Stimulated activated memory B cell treated with anti-CD40 and anti-IgM and Interleukin-4, amounts not matched to agents 10 μg/mL and 1 μg/mL and 100 μg/mL, for 72 hours (primary cell): ENCODE data around the gene NUDT1.

Experiments
- ATAC-seq: fragments of 150-1000 bp; cut with Tn5 transposase; 2 replicates; pipeline ENCODE4 v1.10.0; 2021
- H3K27ac Mint-ChIP-seq: one replicate; pipeline ENCODE4 v1.8.0; 2022; ENCODE audit warnings: mild to moderate bottlenecking, mixed read lengths
- H3K27me3 Mint-ChIP-seq: one replicate; pipeline ENCODE4 v1.8.0; 2022; ENCODE audit warnings: mixed read lengths
- H3K36me3 Mint-ChIP-seq: one replicate; pipeline ENCODE4 v1.8.0; 2022; ENCODE audit warnings: mixed read lengths
- H3K4me1 Mint-ChIP-seq: one replicate; pipeline ENCODE4 v1.8.0; 2022; ENCODE audit warnings: mixed read lengths
- H3K4me3 Mint-ChIP-seq: one replicate; pipeline ENCODE4 v1.8.0; 2022; ENCODE audit warnings: mild to moderate bottlenecking, moderate library complexity, mixed read lengths
- H3K9me3 Mint-ChIP-seq: one replicate; pipeline ENCODE4 v1.8.0; 2022; ENCODE audit warnings: mixed read lengths

Gene NUDT1

GRCh38 chr7:2274666-2275065, 32.6 kb downstream of the NUDT1 start:
- no peak overlapping the region for H3K27ac Mint-ChIP-seq
- no peak for ATAC-seq
- H3K27me3 Mint-ChIP-seq: no peaks in the 10 kb centered on the region
- peaks cover 68% of the 10 kb centered on the region for H3K36me3 Mint-ChIP-seq
- H3K4me3 Mint-ChIP-seq: no peak overlapping the region
- H3K4me1 Mint-ChIP-seq: peaks cover 14% of the 10 kb centered on the region
- no peaks in the 10 kb centered on the region for H3K9me3 Mint-ChIP-seq

GRCh38 chr7:2275101-2275500, 33.1 kb downstream of the NUDT1 start:
- H3K9me3 Mint-ChIP-seq: no peaks in the 10 kb centered on the region

GRCh38 chr7:2276107-2276506, 34.1 kb downstream of the NUDT1 start:
- peaks cover 20% of the 10 kb centered on the region for H3K4me1 Mint-ChIP-seq
- H3K9me3 Mint-ChIP-seq: no peaks in the 10 kb centered on the region
- H3K36me3 Mint-ChIP-seq: peaks cover 69% of the 10 kb centered on the region
- no peak overlapping the region for H3K27ac Mint-ChIP-seq
- no peaks in the 10 kb centered on the region for H3K27me3 Mint-ChIP-seq
- no peak for ATAC-seq
- H3K4me3 Mint-ChIP-seq: no peak overlapping the region

More at GRCh38 chr7:2275101-2275500, 33.1 kb downstream of the NUDT1 start:
- Mint-ChIP-seq H3K36me3 (peaks cover 72% of the 10 kb centered on the region), H3K27ac (no peak overlapping the region), H3K4me1 (peaks cover 14% of the 10 kb centered on the region), H3K27me3 (no peaks in the 10 kb centered on the region), H3K4me3 (no peak overlapping the region)
- no peak for ATAC-seq

- Mint-ChIP-seq H3K9me3 (no peaks in the 10 kb centered on the region), H3K4me3 (peak overlapping the region; percentile 13), H3K4me1 (peaks cover 39% of the 10 kb centered on the region), H3K27me3 (no peaks in the 10 kb centered on the region), H3K36me3 (peaks cover 75% of the 10 kb centered on the region), H3K27ac (no peak overlapping the region)
- ATAC-seq: no peak
Measured at GRCh38 chr7:2278026-2278425, 36.0 kb downstream of the NUDT1 start.

- no peak overlapping the region for H3K27ac Mint-ChIP-seq
- H3K27me3 Mint-ChIP-seq: no peaks in the 10 kb centered on the region
- H3K4me3 Mint-ChIP-seq: no peak overlapping the region
- H3K9me3 Mint-ChIP-seq: no peaks in the 10 kb centered on the region
- peaks cover 65% of the 10 kb centered on the region for H3K36me3 Mint-ChIP-seq
- peaks cover 45% of the 10 kb centered on the region for H3K4me1 Mint-ChIP-seq
- ATAC-seq: no peak
Measured at GRCh38 chr7:2279896-2280295, 37.9 kb downstream of the NUDT1 start.

- H3K4me1 Mint-ChIP-seq: peaks cover 47% of the 10 kb centered on the region
- no peaks in the 10 kb centered on the region for H3K27me3 Mint-ChIP-seq
- H3K27ac Mint-ChIP-seq: no peak overlapping the region
- no peak for ATAC-seq
- H3K4me3 Mint-ChIP-seq: no peak overlapping the region
- H3K9me3 Mint-ChIP-seq: no peaks in the 10 kb centered on the region
- peaks cover 60% of the 10 kb centered on the region for H3K36me3 Mint-ChIP-seq
Measured at GRCh38 chr7:2280424-2280823, 38.4 kb downstream of the NUDT1 start.

GRCh38 chr7:2281541-2281940, 39.5 kb downstream of the NUDT1 start:
- Mint-ChIP-seq H3K27me3 (no peaks in the 10 kb centered on the region), H3K27ac (no peak overlapping the region), H3K9me3 (no peaks in the 10 kb centered on the region), H3K4me1 (peaks cover 53% of the 10 kb centered on the region), H3K4me3 (no peak overlapping the region), H3K36me3 (peaks cover 53% of the 10 kb centered on the region)
- ATAC-seq: no peak

- H3K27ac Mint-ChIP-seq: peak overlapping the region; percentile 30
- H3K36me3 Mint-ChIP-seq: peaks cover 46% of the 10 kb centered on the region
- H3K9me3 Mint-ChIP-seq: no peaks in the 10 kb centered on the region
- ATAC-seq: no peak
- no peak overlapping the region for H3K4me3 Mint-ChIP-seq
- H3K4me1 Mint-ChIP-seq: peaks cover 49% of the 10 kb centered on the region
- no peaks in the 10 kb centered on the region for H3K27me3 Mint-ChIP-seq
Measured at GRCh38 chr7:2282185-2282751, 40.2 kb downstream of the NUDT1 start.

- Mint-ChIP-seq H3K36me3 (peaks cover 44% of the 10 kb centered on the region), H3K4me3 (no peak overlapping the region), H3K27me3 (no peaks in the 10 kb centered on the region), H3K27ac (peak overlapping the region; percentile 30), H3K9me3 (no peaks in the 10 kb centered on the region), H3K4me1 (peaks cover 47% of the 10 kb centered on the region)
- peak; percentile 24 for ATAC-seq
Measured at GRCh38 chr7:2283074-2283473, 41.0 kb downstream of the NUDT1 start.

- Mint-ChIP-seq H3K4me3 (peak overlapping the region; percentile 41), H3K36me3 (peaks cover 47% of the 10 kb centered on the region), H3K27ac (peak overlapping the region; percentile 84), H3K4me1 (peaks cover 60% of the 10 kb centered on the region), H3K27me3 (no peaks in the 10 kb centered on the region), H3K9me3 (no peaks in the 10 kb centered on the region)
- peak; percentile 55 for ATAC-seq
Measured at GRCh38 chr7:2287745-2288144, 45.7 kb downstream of the NUDT1 start.

GRCh38 chr7:2288503-2288902, 46.5 kb downstream of the NUDT1 start:
- peaks cover 40% of the 10 kb centered on the region for H3K36me3 Mint-ChIP-seq
- peak overlapping the region; percentile 25 for H3K4me3 Mint-ChIP-seq
- ATAC-seq: peak; percentile 97
- H3K9me3 Mint-ChIP-seq: no peaks in the 10 kb centered on the region
- H3K27ac Mint-ChIP-seq: peak overlapping the region; percentile 84
- no peaks in the 10 kb centered on the region for H3K27me3 Mint-ChIP-seq
- peaks cover 52% of the 10 kb centered on the region for H3K4me1 Mint-ChIP-seq

- ATAC-seq: no peak
- Mint-ChIP-seq H3K9me3 (no peaks in the 10 kb centered on the region), H3K27me3 (no peaks in the 10 kb centered on the region), H3K4me1 (peaks cover 51% of the 10 kb centered on the region), H3K27ac (peak overlapping the region; percentile 84), H3K4me3 (peak overlapping the region; percentile 25), H3K36me3 (peaks cover 40% of the 10 kb centered on the region)
Measured at GRCh38 chr7:2289111-2289586, 47.1 kb downstream of the NUDT1 start.

GRCh38 chr7:2289621-2290020, 47.6 kb downstream of the NUDT1 start:
- Mint-ChIP-seq H3K27ac (peak overlapping the region; percentile 84), H3K9me3 (no peaks in the 10 kb centered on the region), H3K4me1 (peaks cover 51% of the 10 kb centered on the region), H3K36me3 (peaks cover 40% of the 10 kb centered on the region), H3K4me3 (no peak overlapping the region), H3K27me3 (no peaks in the 10 kb centered on the region)
- no peak for ATAC-seq

- peak overlapping the region; percentile 60 for H3K27ac Mint-ChIP-seq
- H3K4me1 Mint-ChIP-seq: peaks cover 50% of the 10 kb centered on the region
- H3K4me3 Mint-ChIP-seq: no peak overlapping the region
- no peaks in the 10 kb centered on the region for H3K27me3 Mint-ChIP-seq
- no peak for ATAC-seq
- no peaks in the 10 kb centered on the region for H3K9me3 Mint-ChIP-seq
- H3K36me3 Mint-ChIP-seq: peaks cover 44% of the 10 kb centered on the region
Measured at GRCh38 chr7:2290877-2291276, 48.9 kb downstream of the NUDT1 start.

- ATAC-seq: no peak
- peak overlapping the region; percentile 34 for H3K4me3 Mint-ChIP-seq
- H3K9me3 Mint-ChIP-seq: no peaks in the 10 kb centered on the region
- H3K36me3 Mint-ChIP-seq: peaks cover 43% of the 10 kb centered on the region
- peaks cover 63% of the 10 kb centered on the region for H3K4me1 Mint-ChIP-seq
- no peaks in the 10 kb centered on the region for H3K27me3 Mint-ChIP-seq
- H3K27ac Mint-ChIP-seq: peak overlapping the region; percentile 75
Measured at GRCh38 chr7:2295936-2296620, 54.1 kb downstream of the NUDT1 start.

- peak; percentile 37 for ATAC-seq
- Mint-ChIP-seq H3K4me3 (peak overlapping the region; percentile 34), H3K9me3 (no peaks in the 10 kb centered on the region), H3K4me1 (peaks cover 65% of the 10 kb centered on the region), H3K27me3 (no peaks in the 10 kb centered on the region), H3K27ac (peak overlapping the region; percentile 75), H3K36me3 (peaks cover 45% of the 10 kb centered on the region)
Measured at GRCh38 chr7:2296832-2297231, 54.8 kb downstream of the NUDT1 start.
